ENCODE results near the gene SERHL2. TPM values are rescaled to one million over a fixed set of nuclear protein-coding genes. Genes with fewer than 3 reads are reported as not detected.
A peak's percentile ranks its signal among the peaks of the same experiment; 100 is the strongest.
"Not testable (repeated sequence)": the region's sequence is repeated elsewhere in the genome, so short reads cannot be mapped to it uniquely, and the experiment has no call there.

Gene SERHL2
- total RNA-seq, 1 donor from 2014 or later = 2.8 TPM

GRCh38 chr22:42577623-42578240 is 24.0 kb downstream of the SERHL2 start:
- H3K27me3 Mint-ChIP-seq = no peaks in the 10 kb centered on the region
- no peak overlapping the region for H3K27ac Mint-ChIP-seq
- no peaks in the 10 kb centered on the region for H3K36me3 Mint-ChIP-seq
- peaks cover 10% of the 10 kb centered on the region for H3K4me1 Mint-ChIP-seq (ENCODE audit: unreplicated experiment)
- TF ChIP-seq, protein P1, sequence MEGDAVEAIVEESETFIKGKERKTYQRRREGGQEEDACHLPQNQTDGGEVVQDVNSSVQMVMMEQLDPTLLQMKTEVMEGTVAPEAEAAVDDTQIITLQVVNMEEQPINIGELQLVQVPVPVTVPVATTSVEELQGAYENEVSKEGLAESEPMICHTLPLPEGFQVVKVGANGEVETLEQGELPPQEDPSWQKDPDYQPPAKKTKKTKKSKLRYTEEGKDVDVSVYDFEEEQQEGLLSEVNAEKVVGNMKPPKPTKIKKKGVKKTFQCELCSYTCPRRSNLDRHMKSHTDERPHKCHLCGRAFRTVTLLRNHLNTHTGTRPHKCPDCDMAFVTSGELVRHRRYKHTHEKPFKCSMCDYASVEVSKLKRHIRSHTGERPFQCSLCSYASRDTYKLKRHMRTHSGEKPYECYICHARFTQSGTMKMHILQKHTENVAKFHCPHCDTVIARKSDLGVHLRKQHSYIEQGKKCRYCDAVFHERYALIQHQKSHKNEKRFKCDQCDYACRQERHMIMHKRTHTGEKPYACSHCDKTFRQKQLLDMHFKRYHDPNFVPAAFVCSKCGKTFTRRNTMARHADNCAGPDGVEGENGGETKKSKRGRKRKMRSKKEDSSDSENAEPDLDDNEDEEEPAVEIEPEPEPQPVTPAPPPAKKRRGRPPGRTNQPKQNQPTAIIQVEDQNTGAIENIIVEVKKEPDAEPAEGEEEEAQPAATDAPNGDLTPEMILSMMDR (conservative IDR thresholded peaks at IDR 0.05) = no peak
- no peak for DNase-seq (ENCODE audit: extremely low spot score, unreplicated experiment)
- no peak overlapping the region for H3K4me3 Mint-ChIP-seq
- H3K9me3 Mint-ChIP-seq = no peaks in the 10 kb centered on the region

DNA sequence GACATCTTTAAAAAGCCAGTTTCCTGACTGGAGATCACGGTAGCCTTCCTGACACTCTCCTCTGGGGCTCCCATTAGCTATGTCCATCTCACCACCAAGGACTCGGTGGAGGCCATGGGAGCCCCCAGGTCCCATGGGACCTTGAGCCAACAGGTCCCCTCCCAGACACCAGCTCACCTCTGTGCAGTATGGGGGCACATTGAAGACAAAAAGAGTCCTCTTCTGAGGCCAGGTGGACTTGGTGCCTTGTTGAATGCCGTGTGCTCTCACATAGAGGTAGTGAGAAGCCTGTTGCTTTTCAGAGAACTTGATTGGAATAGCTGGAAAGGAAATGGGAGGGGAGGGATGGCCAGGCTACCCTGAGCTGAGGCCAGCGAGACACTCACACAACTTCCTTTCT is 26.3 kb downstream of the SERHL2 start:
- Mint-ChIP-seq H3K4me3 (peak overlapping the region; percentile 58), H3K4me1 (ENCODE audit: unreplicated experiment) (peaks cover 10% of the 10 kb centered on the region)
- DNase-seq (ENCODE audit: extremely low spot score, unreplicated experiment); H3K27me3 Mint-ChIP-seq; H3K9me3 Mint-ChIP-seq; H3K27ac Mint-ChIP-seq; H3K36me3 Mint-ChIP-seq: not testable (repeated sequence)

GRCh38 chr22:42581194-42581761 is 27.5 kb downstream of the SERHL2 start:
- not testable (repeated sequence) for H3K27me3 Mint-ChIP-seq; H3K9me3 Mint-ChIP-seq; DNase-seq (ENCODE audit: extremely low spot score, unreplicated experiment); H3K36me3 Mint-ChIP-seq
- Mint-ChIP-seq H3K4me3 (peak overlapping the region; percentile 99), H3K4me1 (ENCODE audit: unreplicated experiment) (peaks cover 10% of the 10 kb centered on the region), H3K27ac (peak overlapping the region; percentile 97)

GRCh38 chr22:42581762-42582716 is 28.3 kb downstream of the SERHL2 start:
- no peaks in the 10 kb centered on the region for H3K27me3 Mint-ChIP-seq
- peaks cover 8% of the 10 kb centered on the region for H3K36me3 Mint-ChIP-seq
- peak overlapping the region; percentile 97 for H3K27ac Mint-ChIP-seq
- H3K4me3 Mint-ChIP-seq = peak overlapping the region; percentile 99
- no peaks in the 10 kb centered on the region for H3K9me3 Mint-ChIP-seq
- TF ChIP-seq, protein P1 (conservative IDR thresholded peaks at IDR 0.05) = no peak
- H3K4me1 Mint-ChIP-seq (ENCODE audit: unreplicated experiment) = peaks cover 10% of the 10 kb centered on the region
- DNase-seq (ENCODE audit: extremely low spot score, unreplicated experiment) = peak; percentile 87

GRCh38 chr22:42582987-42583386 is 29.2 kb downstream of the SERHL2 start:
- no peaks in the 10 kb centered on the region for H3K9me3 Mint-ChIP-seq
- DNase-seq (ENCODE audit: extremely low spot score, unreplicated experiment) = no peak
- peaks cover 12% of the 10 kb centered on the region for H3K36me3 Mint-ChIP-seq
- no peak overlapping the region for H3K27ac Mint-ChIP-seq
- peak overlapping the region; percentile 89 for H3K4me3 Mint-ChIP-seq
- peaks cover 10% of the 10 kb centered on the region for H3K4me1 Mint-ChIP-seq (ENCODE audit: unreplicated experiment)
- H3K27me3 Mint-ChIP-seq = no peaks in the 10 kb centered on the region
- TF ChIP-seq, protein P1 (conservative IDR thresholded peaks at IDR 0.05) = no peak

- TF ChIP-seq, protein P1 (conservative IDR thresholded peaks at IDR 0.05) = no peak
- H3K27ac Mint-ChIP-seq = no peak overlapping the region
- H3K4me1 Mint-ChIP-seq (ENCODE audit: unreplicated experiment) = peaks cover 10% of the 10 kb centered on the region
- no peaks in the 10 kb centered on the region for H3K9me3 Mint-ChIP-seq
- H3K36me3 Mint-ChIP-seq = peaks cover 12% of the 10 kb centered on the region
- DNase-seq (ENCODE audit: extremely low spot score, unreplicated experiment) = no peak
- no peak overlapping the region for H3K4me3 Mint-ChIP-seq
- H3K27me3 Mint-ChIP-seq = no peaks in the 10 kb centered on the region
These were observed 30.7 kb downstream of the SERHL2 start for GRCh38 chr22:42584364-42584940.

All from type B pancreatic cell (in vitro differentiated cells).